ENCODE measurements around the gene FOXJ1. TPM values are rescaled to one million over a fixed set of nuclear protein-coding genes. Genes with fewer than 3 reads are reported as not detected.
A peak's percentile ranks its signal among the peaks of the same experiment; 100 is the strongest.

Gene FOXJ1
- total and polyA plus RNA-seq, 2 of the 13 experiments (the other 11 are each of a cell fraction or from before 2014, with no cell fraction given), result 0.98 to 1.6 TPM

DNA sequence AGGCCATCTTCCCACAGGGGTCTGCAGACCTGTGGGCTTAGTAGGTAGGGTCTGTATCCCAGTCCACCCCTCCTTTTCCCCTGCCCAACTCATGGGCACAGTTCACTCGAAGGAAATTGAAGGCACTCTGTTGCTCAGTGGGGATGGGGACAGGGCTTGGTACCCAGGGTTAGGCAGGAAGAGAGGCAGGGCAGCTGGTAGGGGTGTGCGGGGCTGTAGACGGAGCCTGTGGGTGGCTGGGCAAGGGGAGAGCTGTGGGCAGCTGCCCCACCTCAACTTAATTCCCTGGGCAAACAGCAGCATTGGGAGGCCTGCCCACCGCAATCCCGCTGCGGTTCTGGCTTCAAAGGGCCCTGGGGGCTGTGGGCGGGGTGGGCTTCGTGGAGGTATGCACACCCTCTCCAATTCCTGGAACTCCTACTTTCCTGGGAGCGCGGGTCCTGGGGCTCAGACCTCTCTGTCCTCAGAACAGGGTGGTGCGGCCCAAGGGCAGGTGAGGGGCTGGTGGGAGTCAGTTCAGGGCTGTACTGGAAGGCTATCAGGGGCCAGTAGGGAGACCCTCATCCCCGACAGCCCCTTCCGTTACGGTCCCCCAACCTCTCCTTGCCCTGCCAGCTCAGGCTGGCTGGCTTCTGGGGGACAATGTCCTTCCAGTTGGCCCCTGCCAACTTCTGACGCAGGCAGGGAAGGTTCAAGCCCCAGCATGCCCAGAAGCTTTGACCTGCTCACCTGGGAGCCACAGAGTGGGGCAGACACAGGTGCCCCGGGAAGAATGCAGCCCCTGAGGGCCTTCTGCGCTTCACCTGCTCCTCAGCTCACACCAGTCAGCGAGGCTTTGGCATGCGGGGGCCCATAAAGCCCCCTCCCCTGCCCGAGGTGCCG lies 9.1 kb downstream of the FOXJ1 start (continued):
- TF ChIP-seq SOX6 (IDR thresholded peaks at IDR 0.05), result no peak
- peak; percentile 18; the same call in 1 of the 2 replicates for TF ChIP-seq SOX6 (CRISPR knock-in tag; IDR thresholded peaks at IDR 0.05)
- TF ChIP-seq KDM1A (CRISPR knock-in tag; IDR thresholded peaks at IDR 0.05), result no peak
- no peak for TF ChIP-seq ZFYVE20 (CRISPR knock-in tag; IDR thresholded peaks at IDR 0.05; ENCODE audit: borderline replicate concordance, low read depth)
- TF ChIP-seq JDP2 (CRISPR knock-in tag; IDR thresholded peaks at IDR 0.05; ENCODE audit: borderline replicate concordance), result no peak
- TF ChIP-seq ZNF143 (CRISPR knock-in tag; IDR thresholded peaks at IDR 0.05), result peak; percentile 38; the same call in 1 of the 2 replicates
- TF ChIP-seq ZNF44 (CRISPR knock-in tag; IDR thresholded peaks at IDR 0.05), result 0 out of 2 replicates have a peak, but pooled peaks have one; percentile 53
- no peak for TF ChIP-seq NFE2 (CRISPR knock-in tag; IDR thresholded peaks at IDR 0.05)
- no peak for TF ChIP-seq MAF1 (CRISPR knock-in tag; IDR thresholded peaks at IDR 0.05; ENCODE audit: borderline replicate concordance)
- 0 out of 2 replicates have a peak, but pooled peaks have one; percentile 49 for TF ChIP-seq ZNF558 (CRISPR knock-in tag; IDR thresholded peaks at IDR 0.05; ENCODE audit: borderline replicate concordance)
- peak; percentile 40; the same call in 1 of the 2 replicates for TF ChIP-seq ATF7-NPFF (CRISPR knock-in tag; IDR thresholded peaks at IDR 0.05; ENCODE audit: low read depth)
- no peak for TF ChIP-seq ZFP36L1 (CRISPR knock-in tag; IDR thresholded peaks at IDR 0.05)
- no peak for TF ChIP-seq MLLT10 (CRISPR knock-in tag; IDR thresholded peaks at IDR 0.05)
- peak; percentile 10; the same call in 1 of the 2 replicates for TF ChIP-seq ZNF772 (CRISPR knock-in tag; IDR thresholded peaks at IDR 0.05)
- no peak for TF ChIP-seq ATAD3A (CRISPR knock-in tag; IDR thresholded peaks at IDR 0.05)
- TF ChIP-seq, protein P1, sequence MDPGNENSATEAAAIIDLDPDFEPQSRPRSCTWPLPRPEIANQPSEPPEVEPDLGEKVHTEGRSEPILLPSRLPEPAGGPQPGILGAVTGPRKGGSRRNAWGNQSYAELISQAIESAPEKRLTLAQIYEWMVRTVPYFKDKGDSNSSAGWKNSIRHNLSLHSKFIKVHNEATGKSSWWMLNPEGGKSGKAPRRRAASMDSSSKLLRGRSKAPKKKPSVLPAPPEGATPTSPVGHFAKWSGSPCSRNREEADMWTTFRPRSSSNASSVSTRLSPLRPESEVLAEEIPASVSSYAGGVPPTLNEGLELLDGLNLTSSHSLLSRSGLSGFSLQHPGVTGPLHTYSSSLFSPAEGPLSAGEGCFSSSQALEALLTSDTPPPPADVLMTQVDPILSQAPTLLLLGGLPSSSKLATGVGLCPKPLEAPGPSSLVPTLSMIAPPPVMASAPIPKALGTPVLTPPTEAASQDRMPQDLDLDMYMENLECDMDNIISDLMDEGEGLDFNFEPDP (CRISPR knock-in tag; conservative IDR thresholded peaks at IDR 0.05), result no peak
- 0 out of 2 replicates have a peak, but pooled peaks have one; percentile 17 for TF ChIP-seq ZNF367 (CRISPR knock-in tag; IDR thresholded peaks at IDR 0.05; ENCODE audit: borderline replicate concordance)
- TF ChIP-seq, protein P2, sequence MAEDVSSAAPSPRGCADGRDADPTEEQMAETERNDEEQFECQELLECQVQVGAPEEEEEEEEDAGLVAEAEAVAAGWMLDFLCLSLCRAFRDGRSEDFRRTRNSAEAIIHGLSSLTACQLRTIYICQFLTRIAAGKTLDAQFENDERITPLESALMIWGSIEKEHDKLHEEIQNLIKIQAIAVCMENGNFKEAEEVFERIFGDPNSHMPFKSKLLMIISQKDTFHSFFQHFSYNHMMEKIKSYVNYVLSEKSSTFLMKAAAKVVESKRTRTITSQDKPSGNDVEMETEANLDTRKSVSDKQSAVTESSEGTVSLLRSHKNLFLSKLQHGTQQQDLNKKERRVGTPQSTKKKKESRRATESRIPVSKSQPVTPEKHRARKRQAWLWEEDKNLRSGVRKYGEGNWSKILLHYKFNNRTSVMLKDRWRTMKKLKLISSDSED (CRISPR knock-in tag; IDR thresholded peaks at IDR 0.05), result no peak
- TF ChIP-seq, protein P3, sequence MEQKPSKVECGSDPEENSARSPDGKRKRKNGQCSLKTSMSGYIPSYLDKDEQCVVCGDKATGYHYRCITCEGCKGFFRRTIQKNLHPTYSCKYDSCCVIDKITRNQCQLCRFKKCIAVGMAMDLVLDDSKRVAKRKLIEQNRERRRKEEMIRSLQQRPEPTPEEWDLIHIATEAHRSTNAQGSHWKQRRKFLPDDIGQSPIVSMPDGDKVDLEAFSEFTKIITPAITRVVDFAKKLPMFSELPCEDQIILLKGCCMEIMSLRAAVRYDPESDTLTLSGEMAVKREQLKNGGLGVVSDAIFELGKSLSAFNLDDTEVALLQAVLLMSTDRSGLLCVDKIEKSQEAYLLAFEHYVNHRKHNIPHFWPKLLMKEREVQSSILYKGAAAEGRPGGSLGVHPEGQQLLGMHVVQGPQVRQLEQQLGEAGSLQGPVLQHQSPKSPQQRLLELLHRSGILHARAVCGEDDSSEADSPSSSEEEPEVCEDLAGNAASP (CRISPR knock-in tag; IDR thresholded peaks at IDR 0.05; ENCODE audit: borderline replicate concordance), result peak; percentile 55; the same call in 1 of the 2 replicates
- no peak for TF ChIP-seq ZNF432 (CRISPR knock-in tag; IDR thresholded peaks at IDR 0.05; ENCODE audit: borderline replicate concordance)
- TF ChIP-seq ZNF121 (CRISPR knock-in tag; IDR thresholded peaks at IDR 0.05), result no peak
- TF ChIP-seq NCOA1 (CRISPR knock-in tag; IDR thresholded peaks at IDR 0.05), result no peak
- TF ChIP-seq NFYB (CRISPR knock-in tag; IDR thresholded peaks at IDR 0.05), result no peak
- TF ChIP-seq, protein P4, sequence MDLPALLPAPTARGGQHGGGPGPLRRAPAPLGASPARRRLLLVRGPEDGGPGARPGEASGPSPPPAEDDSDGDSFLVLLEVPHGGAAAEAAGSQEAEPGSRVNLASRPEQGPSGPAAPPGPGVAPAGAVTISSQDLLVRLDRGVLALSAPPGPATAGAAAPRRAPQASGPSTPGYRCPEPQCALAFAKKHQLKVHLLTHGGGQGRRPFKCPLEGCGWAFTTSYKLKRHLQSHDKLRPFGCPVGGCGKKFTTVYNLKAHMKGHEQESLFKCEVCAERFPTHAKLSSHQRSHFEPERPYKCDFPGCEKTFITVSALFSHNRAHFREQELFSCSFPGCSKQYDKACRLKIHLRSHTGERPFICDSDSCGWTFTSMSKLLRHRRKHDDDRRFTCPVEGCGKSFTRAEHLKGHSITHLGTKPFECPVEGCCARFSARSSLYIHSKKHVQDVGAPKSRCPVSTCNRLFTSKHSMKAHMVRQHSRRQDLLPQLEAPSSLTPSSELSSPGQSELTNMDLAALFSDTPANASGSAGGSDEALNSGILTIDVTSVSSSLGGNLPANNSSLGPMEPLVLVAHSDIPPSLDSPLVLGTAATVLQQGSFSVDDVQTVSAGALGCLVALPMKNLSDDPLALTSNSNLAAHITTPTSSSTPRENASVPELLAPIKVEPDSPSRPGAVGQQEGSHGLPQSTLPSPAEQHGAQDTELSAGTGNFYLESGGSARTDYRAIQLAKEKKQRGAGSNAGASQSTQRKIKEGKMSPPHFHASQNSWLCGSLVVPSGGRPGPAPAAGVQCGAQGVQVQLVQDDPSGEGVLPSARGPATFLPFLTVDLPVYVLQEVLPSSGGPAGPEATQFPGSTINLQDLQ (CRISPR knock-in tag; IDR thresholded peaks at IDR 0.05), result 0 out of 2 replicates have a peak, but pooled peaks have one; percentile 33
